Gastrocnemius medialis (tissue), 4 donors: Measurements from ENCODE around the gene EYA4. TPM values are rescaled to one million over a fixed set of nuclear protein-coding genes. Genes with fewer than 3 reads are reported as not detected.
A peak's percentile ranks its signal among the peaks of the same experiment; 100 is the strongest.
"Not testable (repeated sequence)": the region's sequence is repeated elsewhere in the genome, so short reads cannot be mapped to it uniquely, and the experiment has no call there.

Experiments used
- ATAC-seq, 2 donors: fragments of 150-250 bp; one replicate each; pipeline ENCODE4 v1.9.1; 2016
- DNase-seq, 2 donors: peaks; one replicate each; pipeline ENCODE4 v3.0.0-alpha.2; 2019
- H3K27ac ChIP-seq, 4 donors: fragments of 200-600 bp; sonication (generic); 1 replicate in 1 of 4; 2 replicates in 3 of 4; pipeline ENCODE4 v1.5.1; 2016 to 2018; ENCODE audit warnings: mild to moderate bottlenecking in 2 of 4, moderate library complexity in 1 of 4
- H3K27me3 ChIP-seq, 3 donors: fragments of 200-600 bp; sonication (generic) in 2 of 3; 1 replicate in 1 of 3; 2 replicates in 2 of 3; pipeline versions ENCODE4 v1.5.1 to v1.6.0; 2016 to 2019; ENCODE audit warnings: mild to moderate bottlenecking in 1 of 3, moderate library complexity in 1 of 3
- H3K36me3 ChIP-seq, 2 donors: fragments of 200-600 bp; sonication (generic) in 1 of 2; one replicate each; pipeline ENCODE4 v1.5.1; 2017 to 2018
- H3K4me1 ChIP-seq, 2 donors: fragments of 200-600 bp; sonication (generic) in 1 of 2; one replicate each; pipeline ENCODE4 v1.5.1; 2016 to 2017; ENCODE audit warnings: mild to moderate bottlenecking in 2 of 2
- H3K4me3 ChIP-seq, 4 donors: fragments of 200-600 bp; sonication (generic) in 3 of 4; 1 replicate in 1 of 4; 2 replicates in 3 of 4; pipeline ENCODE4 v1.5.1; 2016 to 2019; ENCODE audit warnings: mild to moderate bottlenecking in 2 of 4
- H3K9me3 ChIP-seq, 3 donors: fragments of 200-600 bp; sonication (generic) in 2 of 3; 1 replicate in 1 of 3; 2 replicates in 2 of 3; pipeline ENCODE4 v1.5.1; 2016 to 2019
- CTCF ChIP-seq, 5 experiments: fragments of 450-650 bp in 3 of 5; fragments of 200-600 bp in 2 of 5; sonication (generic) in 2 of 5; IDR thresholded peaks in 4 of 5; conservative IDR thresholded peaks in 1 of 5; 1 replicate in 4 of 5; 2 replicates in 1 of 5; pipeline ENCODE4 v1.5.1; 2016 to 2019; ENCODE audit warnings: antibody characterized with exemption in 5 of 5, mild to moderate bottlenecking in 3 of 5, moderate library complexity in 3 of 5
- POLR2A ChIP-seq, 2 donors: fragments of 450-650 bp; IDR thresholded peaks; one replicate each; pipeline ENCODE4 v1.6.1; 2017; ENCODE audit warnings: antibody characterized with exemption in 2 of 2, mild to moderate bottlenecking in 2 of 2, moderate library complexity in 2 of 2
- in situ Hi-C, 4 donors: fragments of 200-750 bp; cut with MboI; loops; one replicate each; pipeline versions ENCODE4 v1.15.0 to v1.8.0; 2017; ENCODE audit warnings: low sequenced_read_pairs in 4 of 4
- intact Hi-C: fragments of 100-400 bp; cut with DNase I; formaldehyde crosslinking; loops from one replicate; pipeline ENCODE4 v1.15.1; 2023; ENCODE audit warnings: low total_unique reads
- total RNA-seq, 4 donors: library from RNA; depleted of rRNA; stranded (reverse); fragments of >200 nt; gene quantifications; one replicate each; pipeline versions ENCODE4 v1.1.0 to v1.2.3, GENCODE V29; 2016

Gene EYA4
- total RNA-seq, 4 donors from 2014 or later: 33.7 to 110 (median 62.1) TPM

GRCh38 chr6:133396233-133396983 lies 155.3 kb downstream of the EYA4 start:
- in situ Hi-C loops: no loop called here
- Histone ChIP-seq H3K27me3 (no peaks in the 10 kb centered on the region), H3K36me3 (no peaks in the 10 kb centered on the region), H3K4me1 (peaks cover 41 to 43% of the 10 kb centered on the region in 2 donors), H3K4me3 (no peak overlapping the region), H3K27ac (peak overlapping the region in 1 of 4 donors; percentile 24), H3K9me3 (no peaks in the 10 kb centered on the region)
- intact Hi-C loops: no loop called here
- DNase-seq: peak in 1 of 2 donors; percentile 28
- no peak for TF ChIP-seq POLR2A (IDR thresholded peaks at IDR 0.05)
- no peak for TF ChIP-seq CTCF (IDR thresholded peaks at IDR 0.05 in 4 of 5, conservative IDR thresholded peaks at IDR 0.05 in 1 of 5)
- ATAC-seq: peak; percentile 37 to 42

- peak overlapping the region in 1 of 4 donors; percentile 24 for H3K27ac ChIP-seq
- H3K9me3 ChIP-seq: no peaks in the 10 kb centered on the region
- DNase-seq: no peak
- no peaks in the 10 kb centered on the region for H3K27me3 ChIP-seq
- H3K36me3 ChIP-seq: no peaks in the 10 kb centered on the region
- no peak for TF ChIP-seq POLR2A (IDR thresholded peaks at IDR 0.05)
- TF ChIP-seq CTCF (IDR thresholded peaks at IDR 0.05 in 4 of 5, conservative IDR thresholded peaks at IDR 0.05 in 1 of 5): no peak
- H3K4me3 ChIP-seq: no peak overlapping the region
- in situ Hi-C loops (no loop called here), intact Hi-C loops (no loop called here)
- peaks cover 43 to 48% of the 10 kb centered on the region in 2 donors for H3K4me1 ChIP-seq
- no peak for ATAC-seq
Observed at GRCh38 chr6:133396984-133397348, 155.8 kb downstream of the EYA4 start.

GRCh38 chr6:133397601-133398000 lies 156.4 kb downstream of the EYA4 start:
- in situ Hi-C loops, intact Hi-C loops, ATAC-seq, H3K36me3 ChIP-seq, H3K9me3 ChIP-seq, DNase-seq, H3K27me3 ChIP-seq, H3K4me3 ChIP-seq: not testable (repeated sequence)
- Histone ChIP-seq H3K4me1 (peaks cover 47 to 54% of the 10 kb centered on the region in 2 donors), H3K27ac (peak overlapping the region in 1 of 4 donors; percentile 24)

- in situ Hi-C loops (no loop called here), intact Hi-C loops (no loop called here)
- Histone ChIP-seq H3K4me3 (no peak overlapping the region), H3K27ac (peak overlapping the region in 1 of 4 donors; percentile 12), H3K36me3 (no peaks in the 10 kb centered on the region), H3K4me1 (peaks cover 42 to 53% of the 10 kb centered on the region in 2 donors), H3K27me3 (no peaks in the 10 kb centered on the region), H3K9me3 (no peaks in the 10 kb centered on the region)
- ATAC-seq: no peak
- no peak for DNase-seq
- no peak for TF ChIP-seq POLR2A (IDR thresholded peaks at IDR 0.05)
- no peak for TF ChIP-seq CTCF (IDR thresholded peaks at IDR 0.05 in 4 of 5, conservative IDR thresholded peaks at IDR 0.05 in 1 of 5)
Observed at GRCh38 chr6:133399426-133399825, 158.3 kb downstream of the EYA4 start.

- no peaks in the 10 kb centered on the region for H3K9me3 ChIP-seq
- DNase-seq (no peak), ATAC-seq (peak; percentile 25 to 34)
- intact Hi-C loops (loop anchor here (2.0 kb wide), 1 partner anchor 29 kb away; no protein-coding TSS in a partner anchor), in situ Hi-C loops (no loop called here)
- H3K27me3 ChIP-seq: no peaks in the 10 kb centered on the region
- no peak for TF ChIP-seq CTCF (IDR thresholded peaks at IDR 0.05 in 4 of 5, conservative IDR thresholded peaks at IDR 0.05 in 1 of 5)
- no peak for TF ChIP-seq POLR2A (IDR thresholded peaks at IDR 0.05)
- no peaks in the 10 kb centered on the region for H3K36me3 ChIP-seq
- no peak overlapping the region for H3K4me3 ChIP-seq
- peaks cover 37 to 69% of the 10 kb centered on the region in 2 donors for H3K4me1 ChIP-seq
- H3K27ac ChIP-seq: peak overlapping the region; percentile 84 to 88 (median 86)
Observed at GRCh38 chr6:133404151-133404550, 163.0 kb downstream of the EYA4 start.
